ENCODE results near the gene SNAP29.
A peak's percentile ranks its signal among the peaks of the same experiment; 100 is the strongest.

Gene SNAP29

DNA sequence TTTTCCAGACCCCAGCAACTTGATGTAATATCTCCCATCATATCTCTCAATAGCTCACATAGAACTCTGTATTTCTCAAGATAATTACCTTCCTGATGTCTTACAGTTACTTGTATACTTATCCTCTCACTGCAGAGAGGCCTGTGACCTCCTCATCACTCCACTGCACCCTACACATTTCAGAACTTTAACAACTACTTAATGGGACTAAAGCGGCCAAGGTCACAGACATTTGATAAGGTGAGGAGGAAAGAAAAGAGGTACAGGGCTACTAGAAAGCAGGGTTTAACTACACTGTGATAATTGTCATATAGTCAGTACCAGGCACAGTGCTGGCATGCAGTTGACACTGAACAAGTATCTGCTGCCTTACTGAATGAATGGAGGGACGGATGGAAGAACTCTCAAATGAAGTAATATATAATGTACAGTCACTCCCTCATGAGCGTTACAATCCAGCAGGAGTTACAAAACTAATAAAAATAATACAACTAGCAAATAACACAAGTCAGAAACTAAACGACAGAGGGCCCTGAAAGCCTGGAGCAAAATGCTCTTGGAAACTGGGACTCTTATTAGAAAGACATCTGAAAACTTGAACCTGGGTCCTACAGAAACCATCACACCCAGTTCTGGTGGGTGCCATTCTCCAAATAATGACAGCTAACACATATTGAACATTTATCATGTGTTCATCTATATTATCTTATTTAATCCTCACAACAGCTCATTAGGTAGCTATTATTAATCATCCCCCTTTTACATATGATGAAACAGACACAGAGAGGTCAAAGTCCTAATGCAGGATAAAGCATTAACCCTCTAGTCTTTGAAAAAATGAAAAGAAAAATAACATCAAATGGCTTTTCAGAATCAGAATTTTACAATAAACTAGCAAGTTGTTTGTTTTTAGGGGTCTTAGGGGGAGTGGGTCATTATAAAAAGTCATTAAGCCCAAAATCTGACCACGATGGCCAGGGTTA lies 14.5 kb upstream of the SNAP29 start:
- in situ Hi-C loops (cut with MboI; ENCODE audit: low sequenced_read_pairs, unreplicated experiment) = no loop called here
- DNase-seq (ENCODE audit: low spot score) = no peak

DNA sequence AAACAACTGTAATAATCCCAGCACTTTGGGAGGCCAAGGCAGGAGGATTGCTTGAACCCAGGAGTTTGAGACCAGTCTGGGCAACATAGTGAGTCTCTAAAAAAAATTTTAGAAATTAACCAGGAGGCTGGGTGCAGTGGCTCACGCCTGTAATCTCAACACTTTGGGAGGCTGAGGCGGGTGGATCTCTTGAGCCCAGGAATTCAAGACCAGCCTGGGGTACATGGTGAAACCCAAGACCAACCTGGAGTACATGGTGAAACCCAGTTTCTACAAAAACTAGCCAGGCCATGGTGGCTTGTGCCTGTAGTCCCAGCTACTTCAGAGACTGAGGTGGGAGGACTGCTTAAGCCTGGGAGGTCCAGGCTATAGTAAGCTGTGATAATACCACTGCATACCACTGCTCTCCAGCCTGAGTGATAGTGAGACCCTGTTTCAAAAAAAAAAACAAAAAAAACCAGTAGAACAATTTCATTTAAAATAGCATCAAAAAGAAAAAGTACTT lies 11.4 kb upstream of the SNAP29 start:
- no peak for DNase-seq (ENCODE audit: low spot score)
- TF ChIP-seq, protein P1, sequence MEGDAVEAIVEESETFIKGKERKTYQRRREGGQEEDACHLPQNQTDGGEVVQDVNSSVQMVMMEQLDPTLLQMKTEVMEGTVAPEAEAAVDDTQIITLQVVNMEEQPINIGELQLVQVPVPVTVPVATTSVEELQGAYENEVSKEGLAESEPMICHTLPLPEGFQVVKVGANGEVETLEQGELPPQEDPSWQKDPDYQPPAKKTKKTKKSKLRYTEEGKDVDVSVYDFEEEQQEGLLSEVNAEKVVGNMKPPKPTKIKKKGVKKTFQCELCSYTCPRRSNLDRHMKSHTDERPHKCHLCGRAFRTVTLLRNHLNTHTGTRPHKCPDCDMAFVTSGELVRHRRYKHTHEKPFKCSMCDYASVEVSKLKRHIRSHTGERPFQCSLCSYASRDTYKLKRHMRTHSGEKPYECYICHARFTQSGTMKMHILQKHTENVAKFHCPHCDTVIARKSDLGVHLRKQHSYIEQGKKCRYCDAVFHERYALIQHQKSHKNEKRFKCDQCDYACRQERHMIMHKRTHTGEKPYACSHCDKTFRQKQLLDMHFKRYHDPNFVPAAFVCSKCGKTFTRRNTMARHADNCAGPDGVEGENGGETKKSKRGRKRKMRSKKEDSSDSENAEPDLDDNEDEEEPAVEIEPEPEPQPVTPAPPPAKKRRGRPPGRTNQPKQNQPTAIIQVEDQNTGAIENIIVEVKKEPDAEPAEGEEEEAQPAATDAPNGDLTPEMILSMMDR (IDR thresholded peaks at IDR 0.05; ENCODE audit: borderline replicate concordance, control extremely low read depth, extremely low read depth, insufficient read depth, missing control alignments) = no peak
- in situ Hi-C loops (cut with MboI; ENCODE audit: low sequenced_read_pairs, unreplicated experiment) = no loop called here

More for the DNA sequence above, 14.5 kb upstream of the SNAP29 start:
- TF ChIP-seq, protein P1 (IDR thresholded peaks at IDR 0.05; ENCODE audit: borderline replicate concordance, control extremely low read depth, extremely low read depth, insufficient read depth, missing control alignments) = no peak

DNA sequence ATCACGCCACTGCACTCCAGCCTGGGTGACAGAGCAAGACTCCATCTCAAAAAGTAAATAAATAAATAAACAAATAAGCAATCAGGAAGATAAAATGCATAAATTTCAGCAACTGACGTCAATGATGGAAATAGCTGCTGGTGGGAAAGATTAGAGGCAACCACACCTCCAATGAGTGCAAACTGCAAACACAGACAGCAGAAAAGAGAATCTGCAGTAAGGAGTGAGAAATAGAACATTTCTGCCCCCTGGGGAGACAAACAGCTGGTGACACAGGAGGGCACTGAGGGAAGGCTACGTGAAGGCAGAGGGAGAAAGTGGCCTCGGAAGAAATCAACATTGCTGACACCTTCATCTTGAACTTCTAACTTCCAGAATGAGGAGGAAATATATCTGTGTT lies 6.7 kb upstream of the SNAP29 start:
- DNase-seq (ENCODE audit: low spot score) = no peak
- TF ChIP-seq, protein P1 (IDR thresholded peaks at IDR 0.05; ENCODE audit: borderline replicate concordance, control extremely low read depth, extremely low read depth, insufficient read depth, missing control alignments) = no peak
- in situ Hi-C loops (cut with MboI; ENCODE audit: low sequenced_read_pairs, unreplicated experiment) = no loop called here

DNA sequence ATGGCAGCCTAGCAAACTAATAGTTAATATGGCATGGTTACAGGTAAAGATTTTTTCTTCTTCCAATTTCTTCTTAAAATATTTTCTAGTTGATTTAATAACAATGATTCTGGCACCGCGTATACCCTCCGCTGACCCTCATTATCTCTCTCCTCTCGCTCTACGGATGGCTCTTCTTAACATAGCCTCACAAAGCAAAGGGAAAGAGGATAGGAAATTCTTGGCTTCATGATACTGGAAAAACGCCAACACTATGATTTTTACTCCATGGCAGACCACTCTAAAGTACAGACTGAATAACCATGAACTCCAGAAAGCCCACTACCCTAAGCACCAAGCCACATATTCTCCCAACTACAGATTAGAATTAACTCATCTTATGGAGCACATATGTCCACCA lies 6.3 kb upstream of the SNAP29 start:
- in situ Hi-C loops (cut with MboI; ENCODE audit: low sequenced_read_pairs, unreplicated experiment) = no loop called here
- TF ChIP-seq, protein P1 (IDR thresholded peaks at IDR 0.05; ENCODE audit: borderline replicate concordance, control extremely low read depth, extremely low read depth, insufficient read depth, missing control alignments) = no peak
- DNase-seq (ENCODE audit: low spot score) = no peak

DNA sequence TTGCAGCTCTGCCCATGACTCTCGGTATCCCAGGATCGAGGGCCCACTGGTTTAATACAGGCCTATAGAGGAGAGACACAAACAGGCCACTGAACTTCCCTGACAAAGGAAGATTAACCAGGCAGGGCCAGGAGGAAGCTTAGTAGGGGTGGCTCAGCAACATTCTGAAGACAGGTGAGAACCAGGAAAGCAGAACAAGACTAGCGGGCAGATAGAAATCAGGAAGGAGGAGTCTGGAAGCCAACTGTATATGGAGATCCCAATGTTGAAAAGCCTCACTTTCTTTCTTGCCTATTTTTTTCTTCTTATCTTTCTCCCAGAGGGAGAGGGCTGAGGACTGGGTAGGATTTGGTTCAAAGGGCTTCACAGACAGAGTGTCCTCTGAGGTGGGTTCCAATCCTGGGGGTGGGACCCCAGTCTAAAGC lies 5.6 kb upstream of the SNAP29 start:
- DNase-seq (ENCODE audit: low spot score) = peak; percentile 2
- TF ChIP-seq, protein P1 (IDR thresholded peaks at IDR 0.05; ENCODE audit: borderline replicate concordance, control extremely low read depth, extremely low read depth, insufficient read depth, missing control alignments) = no peak
- in situ Hi-C loops (cut with MboI; ENCODE audit: low sequenced_read_pairs, unreplicated experiment) = no loop called here

DNA sequence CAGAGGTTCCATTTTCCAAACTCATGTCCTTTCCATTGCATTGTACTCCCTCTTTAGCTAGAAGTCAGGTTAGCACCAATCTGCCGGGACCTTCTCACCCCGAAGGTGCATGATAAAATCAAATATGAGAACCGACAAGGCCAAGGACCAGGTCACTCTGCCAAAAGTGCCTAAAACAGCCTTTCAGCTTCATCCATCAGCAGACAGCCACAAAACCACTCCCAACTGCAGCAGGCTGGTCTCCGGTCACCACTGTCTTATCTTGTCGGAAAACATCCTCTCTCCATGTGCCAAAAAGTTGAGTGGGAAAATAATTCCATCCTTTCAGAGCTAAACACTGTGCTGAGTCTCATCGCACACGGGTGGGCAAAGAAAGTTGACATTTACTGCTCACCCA lies 1.6 kb upstream of the SNAP29 start:
- TF ChIP-seq, protein P1 (IDR thresholded peaks at IDR 0.05; ENCODE audit: borderline replicate concordance, control extremely low read depth, extremely low read depth, insufficient read depth, missing control alignments) = no peak
- in situ Hi-C loops (cut with MboI; ENCODE audit: low sequenced_read_pairs, unreplicated experiment) = no loop called here
- DNase-seq (ENCODE audit: low spot score) = no peak
